H1 (cell line): ENCODE data around the gene SFN. TPM values are rescaled to one million over a fixed set of nuclear protein-coding genes. Genes with fewer than 3 reads are reported as not detected.

Experiments used
- CTCF ChIA-PET: fragments of 300-600 bp; sonication (Branson Sonifier 250); formaldehyde crosslinking; loops from one replicate; lab custom pipeline; 2021; ENCODE audit not compliant: partially characterized antibody; lab: Charles Lee
- POLR2A ChIA-PET: fragments of 300-600 bp; sonication (Branson Sonifier 250); formaldehyde crosslinking; loops from one replicate; lab custom pipeline; 2021; ENCODE audit warnings: inconsistent platforms; ENCODE audit not compliant: partially characterized antibody; lab: Charles Lee
- DNase-seq, 2 experiments: peaks; one replicate each; pipeline versions ENCODE4 v3.0.0 to v3.0.0-alpha.2; 2010 to 2022; ENCODE audit warnings: low spot score in 2 of 2, low read depth in 1 of 2, mixed read lengths in 1 of 2
- FAIRE-seq: peaks from 2 replicates; lab custom pipeline; 2011; peaks lifted over from hg19 to GRCh38; lab: Jason Lieb, UNC
- H2AFZ ChIP-seq: 2 replicates; pipeline ENCODE4 v1.8.1; 2012; ENCODE audit warnings: low read length, inconsistent platforms
- H2AK5ac ChIP-seq: 2 replicates; pipeline ENCODE4 v1.6.1; 2013; ENCODE audit warnings: low read depth, low read length
- H2BK120ac ChIP-seq: replicated peaks from 2 replicates; pipeline ENCODE3; 2013; ENCODE audit warnings: low read depth, low read length, inconsistent platforms
- H2BK12ac ChIP-seq: 2 replicates; pipeline ENCODE4 v1.6.1; 2013; ENCODE audit warnings: low read depth, low read length
- H2BK15ac ChIP-seq: 2 replicates; pipeline ENCODE4 v1.6.1; 2013; ENCODE audit warnings: low read length
- H2BK20ac ChIP-seq: 2 replicates; pipeline ENCODE4 v1.6.1; 2013; ENCODE audit warnings: low read length
- H2BK5ac ChIP-seq: 2 replicates; pipeline ENCODE4 v1.6.1; 2013; ENCODE audit warnings: low read depth, low read length
- H3K14ac ChIP-seq: 2 replicates; pipeline ENCODE4 v1.6.1; 2013; ENCODE audit warnings: inconsistent platforms; ENCODE audit not compliant: insufficient read length
- H3K18ac ChIP-seq: 2 replicates; pipeline ENCODE4 v1.6.1; 2013; ENCODE audit warnings: low read length; ENCODE audit errors: extremely low read depth
- H3K23ac ChIP-seq: 2 replicates; pipeline ENCODE4 v1.6.1; 2013; ENCODE audit warnings: inconsistent platforms; ENCODE audit not compliant: insufficient read length
- H3K23me2 ChIP-seq: 2 replicates; pipeline ENCODE4 v1.6.1; 2013; ENCODE audit warnings: low read depth, low read length
- H3K27ac ChIP-seq: 2 replicates; pipeline ENCODE4 v1.6.1; 2011; ENCODE audit warnings: low read depth, low read length, inconsistent platforms
- H3K27me3 ChIP-seq, 4 experiments: replicated peaks in 1 of 4; 1 replicate in 1 of 4; 2 replicates in 3 of 4; pipeline versions ENCODE4 v1.6.1 to v1.8.1; 2011 to 2013; ENCODE audit warnings: low read length in 3 of 4, mild to moderate bottlenecking in 3 of 4, inconsistent platforms in 2 of 4, mixed read lengths in 2 of 4, moderate library complexity in 1 of 4; ENCODE audit not compliant: control insufficient read depth in 3 of 4, insufficient read depth in 3 of 4; ENCODE audit errors: extremely low read depth in 1 of 4
- H3K36me3 ChIP-seq, 4 experiments: 2 replicates each; pipeline versions ENCODE4 v1.6.1 to v1.8.1; 2011 to 2013; ENCODE audit warnings: mild to moderate bottlenecking in 4 of 4, low read length in 3 of 4, moderate library complexity in 2 of 4, control low read depth in 1 of 4, inconsistent platforms in 1 of 4; ENCODE audit not compliant: insufficient read depth in 4 of 4, control insufficient read depth in 2 of 4
- H3K4ac ChIP-seq: replicated peaks from 2 replicates; pipeline ENCODE3; 2013; ENCODE audit warnings: low read length, low read depth, mixed read lengths, inconsistent platforms; ENCODE audit not compliant: insufficient read length
- H3K4me1 ChIP-seq, 4 experiments: replicated peaks in 1 of 4; 1 replicate in 1 of 4; 2 replicates in 3 of 4; pipeline versions ENCODE4 v1.6.1 to v1.8.1; 2011 to 2013; ENCODE audit warnings: low read length in 3 of 4, inconsistent platforms in 2 of 4, mixed read lengths in 1 of 4; ENCODE audit not compliant: insufficient read depth in 4 of 4, control insufficient read depth in 3 of 4
- H3K4me2 ChIP-seq, 2 experiments: 2 replicates each; pipeline versions ENCODE4 v1.6.1 to v1.8.1; 2011 to 2013; ENCODE audit warnings: low read depth in 2 of 2, low read length in 2 of 2, control low read depth in 1 of 2, inconsistent platforms in 1 of 2, mild to moderate bottlenecking in 1 of 2; ENCODE audit not compliant: insufficient read depth in 1 of 2
- H3K4me3 ChIP-seq, 4 experiments: fragments of 200-600, 300-600 bp in 1 of 4; sonication (generic), shearing (Covaris generic), sonication (Bioruptor Twin) in 1 of 4; 2 replicates each; pipeline versions ENCODE4 v1.5.1 to v1.8.1; 2011 to 2016; ENCODE audit warnings: low read length in 4 of 4, low read depth in 3 of 4, control low read depth in 2 of 4, inconsistent platforms in 2 of 4, mild to moderate bottlenecking in 2 of 4, mixed read lengths in 1 of 4, moderate library complexity in 1 of 4; ENCODE audit not compliant: insufficient read depth in 2 of 4; ENCODE audit errors: extremely low read depth in 1 of 4
- H3K56ac ChIP-seq: replicated peaks from 2 replicates; pipeline ENCODE3; 2013; ENCODE audit warnings: low read depth, mild to moderate bottlenecking, mixed read lengths, low read length, inconsistent platforms; ENCODE audit not compliant: insufficient read length
- H3K79me1 ChIP-seq: 2 replicates; pipeline ENCODE4 v1.6.1; 2013; ENCODE audit warnings: low read depth, low read length, control low read depth
- H3K79me2 ChIP-seq, 2 experiments: 2 replicates each; pipeline versions ENCODE4 v1.6.1 to v1.8.1; 2012 to 2013; ENCODE audit warnings: low read length in 2 of 2, mild to moderate bottlenecking in 2 of 2, inconsistent platforms in 1 of 2; ENCODE audit not compliant: insufficient read depth in 2 of 2, control insufficient read depth in 1 of 2
- H3K9ac ChIP-seq, 4 experiments: replicated peaks in 1 of 4; 1 replicate in 1 of 4; 2 replicates in 3 of 4; pipeline versions ENCODE4 v1.6.1 to v1.8.1; 2011 to 2013; ENCODE audit warnings: low read depth in 3 of 4, low read length in 3 of 4, control low read depth in 2 of 4, mild to moderate bottlenecking in 2 of 4, moderate library complexity in 2 of 4, inconsistent platforms in 1 of 4; ENCODE audit errors: extremely low read depth in 1 of 4
- H3K9me3 ChIP-seq, 2 experiments: 2 replicates each; pipeline versions ENCODE4 v1.6.1 to v1.8.1; 2012 to 2013; ENCODE audit warnings: mild to moderate bottlenecking in 2 of 2, moderate library complexity in 2 of 2, control low read depth in 1 of 2, inconsistent platforms in 1 of 2, low read depth in 1 of 2, low read length in 1 of 2, mixed read lengths in 1 of 2; ENCODE audit not compliant: insufficient read depth in 2 of 2
- H4K20me1 ChIP-seq, 2 experiments: replicated peaks in 1 of 2; 2 replicates each; pipeline versions ENCODE3 to v1.8.1; 2011 to 2013; ENCODE audit warnings: inconsistent platforms in 2 of 2, low read length in 2 of 2, mild to moderate bottlenecking in 1 of 2; ENCODE audit not compliant: insufficient read depth in 2 of 2, control insufficient read depth in 1 of 2
- H4K5ac ChIP-seq: 2 replicates; pipeline ENCODE4 v1.6.1; 2013; ENCODE audit warnings: low read length, low read depth, mixed read lengths, inconsistent platforms; ENCODE audit not compliant: insufficient read length
- H4K8ac ChIP-seq: 2 replicates; pipeline ENCODE4 v1.8.0; 2013; ENCODE audit warnings: mild to moderate bottlenecking, moderate library complexity, low read length, inconsistent platforms; ENCODE audit not compliant: insufficient read depth; ENCODE audit errors: extremely low read depth
- H4K91ac ChIP-seq: replicated peaks from 2 replicates; pipeline ENCODE3; 2013; ENCODE audit warnings: low read length, mixed read lengths, inconsistent platforms; ENCODE audit not compliant: insufficient read length
- EGR1 ChIP-seq: IDR thresholded peaks from 2 replicates; pipeline ENCODE4 v1.6.1; 2011; ENCODE audit warnings: low read depth, low read length, borderline replicate concordance
- NANOG ChIP-seq: IDR thresholded peaks from 2 replicates; pipeline ENCODE4 v1.6.1; 2011; ENCODE audit warnings: low read length, low read depth, mild to moderate bottlenecking, inconsistent platforms; ENCODE audit not compliant: insufficient read depth, poor library complexity, severe bottlenecking
- SIN3A ChIP-seq, 2 experiments: IDR thresholded peaks in 1 of 2; conservative IDR thresholded peaks in 1 of 2; 2 replicates each; pipeline ENCODE4 v1.6.1; 2011 to 2012; ENCODE audit warnings: low read length in 2 of 2, improper control_type of control experiment in 1 of 2, low read depth in 1 of 2, mild to moderate bottlenecking in 1 of 2
- SP1 ChIP-seq: IDR thresholded peaks from 2 replicates; pipeline ENCODE4 v1.6.1; 2011; ENCODE audit warnings: low read depth, low read length
- TEAD4 ChIP-seq: IDR thresholded peaks from 2 replicates; pipeline ENCODE4 v1.6.1; 2012; ENCODE audit warnings: low read depth, low read length, inconsistent platforms, mixed read lengths
- WGBS, 2 experiments: shearing (Covaris generic) in 1 of 2; methylation state at CpG; one replicate each; pipeline versions ENCODE4 v1.1.6 to v1.1.7; 2013 to 2015; ENCODE audit warnings: low lambda C conversion rate in 2 of 2, mixed read lengths in 2 of 2, inconsistent platforms in 1 of 2, low coverage in 1 of 2, missing lambda C conversion rate in 1 of 2; ENCODE audit not compliant: insufficient replicate concordance in 2 of 2, insufficient coverage in 1 of 2, insufficient read length in 1 of 2; ENCODE audit errors: extremely low coverage in 1 of 2, missing lambda C conversion rate in 1 of 2; 5-methylcytosine and 5-hydroxymethylcytosine counted together
- polyA plus RNA-seq, 7 experiments: library from polyadenylated mRNA; depleted of rRNA in 3 of 7; stranded (reverse) in 5 of 7; unstranded in 2 of 7; fragments of >200 nt in 5 of 7; fragments of 200-250 nt in 2 of 7; gene quantifications; 1 replicate in 5 of 7; 2 replicates in 1 of 7; 4 replicates in 1 of 7; pipeline versions ENCODE4 v1.2.1 to v1.2.3, GENCODE V29; 2011 to 2013; ENCODE audit warnings: missing spikeins in 2 of 7, mixed read lengths in 2 of 7
- total RNA-seq: library from RNA; stranded (reverse); fragmentation: NEBNext Ultra II Directional; extraction: Animal tissue kit (Norgen Biotek cat#: 25700); gene quantifications from 2 replicates; pipeline ENCODE4 v1.2.1, GENCODE V29; 2021
- TF ChIP-seq, protein P1 (sequence below): IDR thresholded peaks from 2 replicates; pipeline ENCODE4 v1.6.1; 2012; ENCODE audit warnings: inconsistent platforms

SFN gene
- total and polyA plus RNA-seq, 2 of the 8 experiments (the other 6 are each of a cell fraction or from before 2014, with no cell fraction given), result 3.3 to 3.9 TPM

DNA sequence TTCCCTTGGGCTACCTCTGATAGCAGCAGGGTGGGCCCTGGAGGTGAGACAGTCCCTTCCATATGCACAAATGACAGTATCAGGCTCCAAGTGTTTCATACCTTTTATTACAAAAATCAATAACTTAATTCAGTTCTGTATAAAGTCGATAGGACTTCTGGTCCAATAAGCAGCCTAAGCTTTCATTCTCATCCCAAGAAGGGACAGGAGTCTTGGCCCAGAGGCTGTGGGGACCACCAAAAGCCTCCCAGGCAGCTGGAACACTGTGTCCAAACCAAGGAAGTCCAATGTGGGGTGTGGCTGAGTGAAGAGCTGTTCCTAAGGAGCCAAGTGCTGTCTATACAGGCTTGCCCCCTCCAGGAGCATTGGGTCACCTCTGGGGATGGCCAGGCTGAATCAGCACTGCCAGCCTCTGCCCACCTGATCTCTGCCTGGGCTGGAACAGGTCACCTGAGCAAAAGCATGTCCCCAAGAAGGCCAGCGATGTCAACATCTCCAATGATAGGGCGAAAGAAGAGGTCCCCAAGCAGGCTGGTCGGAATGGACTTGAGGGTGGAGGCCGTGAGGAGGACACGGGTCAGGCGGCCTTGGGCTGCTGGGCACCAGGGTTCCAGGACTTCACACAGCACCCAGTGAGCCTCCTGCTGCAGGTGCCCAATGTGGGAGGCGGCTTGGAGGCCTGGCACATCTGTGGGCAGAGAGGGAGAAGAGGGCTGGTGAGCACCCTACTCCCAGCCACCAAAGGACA, 48.6 kb downstream of the SFN start:
- Histone ChIP-seq H2AFZ (no peak overlapping the region), H3K23me2 (no peaks in the 10 kb centered on the region), H2BK15ac (no peak overlapping the region), H3K79me1 (no peaks in the 10 kb centered on the region), H2BK12ac (no peak overlapping the region), H3K9me3 (no peaks in the 10 kb centered on the region), H3K36me3 (no peaks in the 10 kb centered on the region), H3K4ac (no peak overlapping the region), H3K4me3 (no peak overlapping the region), H2BK20ac (no peak overlapping the region), H4K8ac (no peak overlapping the region), H3K4me1 (no peaks in the 10 kb centered on the region), H3K56ac (no peak overlapping the region), H2BK5ac (no peak overlapping the region), H3K27me3 (peaks cover 0 to 2% (median 0%) of the 10 kb centered on the region in 4 experiments; a peak in 2 of 7 replicates), H4K20me1 (peaks cover 0 to 2% of the 10 kb centered on the region in 2 experiments), H2BK120ac (no peak overlapping the region), H3K18ac (no peak overlapping the region), H2AK5ac (no peak overlapping the region), H4K91ac (no peak overlapping the region), H3K23ac (no peak overlapping the region), H3K79me2 (no peaks in the 10 kb centered on the region), H3K9ac (no peak overlapping the region), H3K27ac (no peak overlapping the region), H3K14ac (no peak overlapping the region), H3K4me2 (no peak overlapping the region), H4K5ac (no peak overlapping the region)
- ChIA-PET CTCF (interaction anchor here (1.4 kb wide), 1 partner anchor 52 kb away, joined by 3 read pairs; no protein-coding TSS in a partner anchor), POLR2A (no interaction called here)
- DNase-seq (no peak), FAIRE-seq (no peak)
- WGBS, 2 experiments, result 82% methylated on average over 8 of the region's 8 CpGs; no CpG with 5 or more reads in 1 of the 2 experiments
- TF ChIP-seq EGR1 (no peak), SP1 (no peak), TEAD4 (no peak), NANOG (no peak), SIN3A (conservative IDR thresholded peaks at IDR 0.05 in 1 of 2, IDR thresholded peaks at IDR 0.05 in 1 of 2; ENCODE audit: low read depth in 1 of 2, low read length in 2 of 2) (no peak)
- TF ChIP-seq, protein P1, sequence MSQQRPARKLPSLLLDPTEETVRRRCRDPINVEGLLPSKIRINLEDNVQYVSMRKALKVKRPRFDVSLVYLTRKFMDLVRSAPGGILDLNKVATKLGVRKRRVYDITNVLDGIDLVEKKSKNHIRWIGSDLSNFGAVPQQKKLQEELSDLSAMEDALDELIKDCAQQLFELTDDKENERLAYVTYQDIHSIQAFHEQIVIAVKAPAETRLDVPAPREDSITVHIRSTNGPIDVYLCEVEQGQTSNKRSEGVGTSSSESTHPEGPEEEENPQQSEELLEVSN, result no peak
